IPS-20b (cell line): ENCODE measurements around the gene CHMP4B.

Source experiments
- H3K27ac ChIP-seq: one replicate; pipeline ENCODE4 v1.5.1; 2013; ENCODE audit warnings: low read length
- H3K27me3 ChIP-seq: 2 replicates; pipeline ENCODE4 v1.6.1; 2013; ENCODE audit warnings: mild to moderate bottlenecking, low read length, inconsistent platforms; ENCODE audit not compliant: insufficient read depth
- H3K36me3 ChIP-seq: 2 replicates; pipeline ENCODE4 v1.6.1; 2013; ENCODE audit warnings: low read depth, mild to moderate bottlenecking, inconsistent platforms, low read length, moderate library complexity; ENCODE audit not compliant: insufficient read depth
- H3K4me1 ChIP-seq: 2 replicates; pipeline ENCODE4 v1.6.1; 2013; ENCODE audit warnings: mild to moderate bottlenecking, control low read depth, inconsistent platforms, low read length, moderate library complexity; ENCODE audit not compliant: insufficient read depth
- H3K4me3 ChIP-seq: 2 replicates; pipeline ENCODE4 v1.5.1; 2013; ENCODE audit warnings: mild to moderate bottlenecking, low read length, inconsistent platforms
- H3K9ac ChIP-seq: 2 replicates; pipeline ENCODE4 v1.6.1; 2013; ENCODE audit warnings: low read depth, mild to moderate bottlenecking, inconsistent platforms, low read length, moderate library complexity
- H3K9me3 ChIP-seq: 2 replicates; pipeline ENCODE4 v1.6.1; 2013; ENCODE audit warnings: mild to moderate bottlenecking, low read depth, low read length, inconsistent platforms; ENCODE audit not compliant: insufficient read depth

CHMP4B gene

DNA sequence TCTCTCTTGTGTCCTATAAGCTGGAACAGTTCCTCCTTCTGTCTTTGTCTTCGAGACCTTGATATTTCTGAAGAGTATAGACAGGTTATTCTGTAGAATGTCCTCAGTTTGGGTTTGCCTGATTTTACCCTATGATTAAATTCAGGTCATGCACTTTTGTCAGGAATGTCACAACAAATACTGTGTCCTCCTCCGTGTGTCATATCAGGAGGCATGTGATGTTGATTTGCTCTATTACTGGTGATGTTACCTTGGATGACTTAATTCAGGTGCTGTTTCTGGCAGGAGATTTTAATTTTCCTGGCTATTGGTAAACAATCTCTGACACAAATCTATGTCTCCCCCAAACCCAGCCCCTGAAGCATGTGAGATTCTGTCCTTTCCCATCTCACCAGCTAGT, 33.3 kb upstream of the CHMP4B start:
- Histone ChIP-seq H3K36me3 (no peaks in the 10 kb centered on the region), H3K9me3 (no peaks in the 10 kb centered on the region), H3K27me3 (no peaks in the 10 kb centered on the region), H3K4me3 (no peak overlapping the region), H3K4me1 (no peaks in the 10 kb centered on the region; the same call in 1 of the 2 replicates), H3K9ac (no peak overlapping the region), H3K27ac (no peak overlapping the region)

DNA sequence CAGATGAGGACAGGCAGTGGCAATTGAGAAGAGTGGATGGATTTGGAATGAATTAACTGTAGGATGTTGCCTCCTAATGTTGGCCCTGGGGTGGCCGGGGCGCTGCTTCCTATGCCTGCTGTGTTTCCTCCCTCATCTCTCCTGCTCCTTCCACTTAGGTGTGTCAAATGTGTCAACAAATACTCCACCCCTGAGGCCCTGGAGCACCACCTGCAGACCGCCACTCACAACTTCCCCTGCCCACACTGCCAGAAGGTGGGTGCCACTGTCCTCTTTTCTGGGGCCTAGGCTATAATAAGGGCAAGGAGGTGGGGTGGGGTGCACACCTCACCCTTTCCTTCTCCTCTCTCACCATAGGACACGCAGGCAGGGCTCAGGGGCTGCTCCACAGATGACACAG, 30.0 kb upstream of the CHMP4B start:
- Histone ChIP-seq H3K36me3 (no peaks in the 10 kb centered on the region), H3K27me3 (no peaks in the 10 kb centered on the region), H3K4me3 (no peak overlapping the region), H3K9me3 (no peaks in the 10 kb centered on the region), H3K4me1 (no peaks in the 10 kb centered on the region; the same call in 1 of the 2 replicates), H3K27ac (no peak overlapping the region), H3K9ac (no peak overlapping the region)

DNA sequence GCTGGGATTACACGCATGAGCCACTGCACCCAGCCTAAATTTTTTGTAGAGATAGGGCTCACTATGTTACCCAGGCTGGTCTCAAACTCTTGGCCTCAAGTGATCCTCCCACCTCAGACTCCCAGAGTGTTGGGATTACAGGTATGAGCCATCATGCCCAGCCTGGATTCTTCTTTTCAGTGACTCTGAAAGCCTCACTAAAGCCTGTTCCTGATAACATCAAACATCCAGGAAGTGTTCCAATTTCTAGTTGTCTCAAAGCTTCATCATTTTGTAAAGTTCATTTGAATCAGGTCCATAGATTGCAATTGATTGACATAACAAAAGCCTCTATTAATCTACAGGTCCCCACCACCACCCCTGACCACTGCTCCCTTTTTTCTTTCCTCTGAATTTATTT, 29.2 kb upstream of the CHMP4B start:
- no peaks in the 10 kb centered on the region for H3K27me3 ChIP-seq
- H3K36me3 ChIP-seq: no peaks in the 10 kb centered on the region
- H3K4me1 ChIP-seq: no peaks in the 10 kb centered on the region; the same call in 1 of the 2 replicates
- no peak overlapping the region for H3K27ac ChIP-seq
- H3K9ac ChIP-seq: no peak overlapping the region
- H3K9me3 ChIP-seq: no peaks in the 10 kb centered on the region
- H3K4me3 ChIP-seq: no peak overlapping the region

DNA sequence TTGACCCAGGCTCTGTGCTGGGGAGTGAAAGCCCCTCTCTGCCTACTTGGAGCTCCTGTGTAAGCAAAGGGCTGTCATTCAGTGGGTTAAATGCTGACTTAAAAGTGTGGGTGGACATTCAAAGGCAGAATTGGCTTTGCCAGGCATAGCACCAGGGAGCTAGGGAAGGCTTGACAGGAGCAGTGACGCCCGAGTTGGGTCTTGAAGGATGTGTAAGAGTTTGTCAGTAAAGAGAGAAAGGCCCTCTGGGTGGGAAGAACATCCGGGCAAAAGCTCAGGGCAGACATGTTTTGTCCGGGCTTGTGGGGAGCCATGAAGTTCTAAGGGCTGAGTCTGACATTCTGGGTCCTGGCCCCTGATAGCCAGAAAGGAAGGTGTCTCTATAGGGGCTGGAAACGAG, 27.9 kb upstream of the CHMP4B start:
- H3K4me1 ChIP-seq: no peaks in the 10 kb centered on the region; the same call in 1 of the 2 replicates
- H3K27ac ChIP-seq: no peak overlapping the region
- no peaks in the 10 kb centered on the region for H3K9me3 ChIP-seq

DNA sequence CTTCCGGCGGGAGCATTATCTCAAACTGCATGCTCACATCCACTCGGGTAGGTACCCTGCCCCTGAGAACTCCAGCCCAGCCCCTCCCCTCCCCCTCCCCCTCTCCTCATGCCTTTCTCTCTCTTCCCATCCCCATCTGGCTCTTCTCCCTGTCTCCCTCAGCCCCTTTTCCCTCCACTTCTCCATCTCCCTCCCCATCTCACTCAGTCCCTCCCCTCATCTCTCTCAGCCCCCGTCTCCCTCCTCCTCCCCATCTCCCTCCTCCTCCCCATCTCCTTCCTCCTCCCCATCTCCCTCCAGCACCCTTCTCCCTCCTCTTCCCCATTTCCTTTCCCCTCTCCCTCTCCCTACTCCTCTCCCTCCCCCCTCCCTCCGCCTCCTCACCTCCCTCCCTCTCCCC, 27.3 kb upstream of the CHMP4B start:
- H3K9ac ChIP-seq: no peak overlapping the region
- no peaks in the 10 kb centered on the region for H3K9me3 ChIP-seq
- no peaks in the 10 kb centered on the region for H3K27me3 ChIP-seq
- H3K36me3 ChIP-seq: no peaks in the 10 kb centered on the region
- no peaks in the 10 kb centered on the region; the same call in 1 of the 2 replicates for H3K4me1 ChIP-seq
- H3K4me3 ChIP-seq: no peak overlapping the region
- no peak overlapping the region for H3K27ac ChIP-seq

More for the DNA sequence above, 27.9 kb upstream of the CHMP4B start:
- Histone ChIP-seq H3K36me3 (no peaks in the 10 kb centered on the region), H3K4me3 (no peak overlapping the region), H3K27me3 (no peaks in the 10 kb centered on the region), H3K9ac (no peak overlapping the region)

DNA sequence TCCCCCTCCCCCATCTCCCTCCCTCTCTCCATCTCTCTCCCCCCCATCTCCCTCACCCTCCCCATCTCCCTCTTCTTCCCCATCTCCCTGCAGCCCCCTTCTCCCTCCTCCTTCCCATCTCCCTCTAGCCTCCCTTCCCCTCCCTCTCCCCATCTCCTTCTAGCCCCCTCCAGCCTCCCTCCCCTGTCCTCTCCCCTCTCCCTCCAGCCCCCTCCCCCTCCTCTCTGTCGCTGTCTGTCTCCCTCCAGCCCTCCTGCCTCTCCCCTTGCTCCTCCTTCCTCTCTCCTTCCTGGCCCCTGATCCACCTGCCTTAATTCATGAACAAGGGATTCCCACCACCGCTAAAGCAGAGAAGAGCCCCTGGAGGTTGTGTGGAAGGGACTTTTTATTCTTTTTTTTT, 26.9 kb upstream of the CHMP4B start:
- Histone ChIP-seq H3K9me3 (no peaks in the 10 kb centered on the region), H3K4me1 (no peaks in the 10 kb centered on the region), H3K27me3 (no peaks in the 10 kb centered on the region), H3K9ac (no peak overlapping the region), H3K4me3 (no peak overlapping the region), H3K36me3 (no peaks in the 10 kb centered on the region), H3K27ac (no peak overlapping the region)

DNA sequence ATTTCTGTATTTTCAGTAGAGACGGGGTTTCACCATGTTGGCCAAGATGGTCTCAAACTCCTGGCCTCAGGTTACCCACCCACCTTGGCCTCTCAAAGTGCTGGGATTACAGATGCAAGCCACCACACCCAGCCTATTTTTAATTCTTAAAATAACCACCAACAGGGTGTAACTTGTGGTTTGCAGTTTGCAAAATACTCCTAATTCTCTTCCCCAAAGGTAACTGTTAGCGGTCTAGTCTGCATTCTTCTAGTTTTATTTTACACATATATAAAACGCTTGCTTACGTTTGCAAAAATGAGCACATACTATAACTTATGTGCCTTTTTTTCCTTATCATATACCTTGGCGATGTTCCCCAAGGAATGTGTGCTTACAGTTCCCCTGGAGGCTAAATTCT, 25.6 kb upstream of the CHMP4B start:
- Histone ChIP-seq H3K4me1 (no peaks in the 10 kb centered on the region), H3K36me3 (no peaks in the 10 kb centered on the region)

DNA sequence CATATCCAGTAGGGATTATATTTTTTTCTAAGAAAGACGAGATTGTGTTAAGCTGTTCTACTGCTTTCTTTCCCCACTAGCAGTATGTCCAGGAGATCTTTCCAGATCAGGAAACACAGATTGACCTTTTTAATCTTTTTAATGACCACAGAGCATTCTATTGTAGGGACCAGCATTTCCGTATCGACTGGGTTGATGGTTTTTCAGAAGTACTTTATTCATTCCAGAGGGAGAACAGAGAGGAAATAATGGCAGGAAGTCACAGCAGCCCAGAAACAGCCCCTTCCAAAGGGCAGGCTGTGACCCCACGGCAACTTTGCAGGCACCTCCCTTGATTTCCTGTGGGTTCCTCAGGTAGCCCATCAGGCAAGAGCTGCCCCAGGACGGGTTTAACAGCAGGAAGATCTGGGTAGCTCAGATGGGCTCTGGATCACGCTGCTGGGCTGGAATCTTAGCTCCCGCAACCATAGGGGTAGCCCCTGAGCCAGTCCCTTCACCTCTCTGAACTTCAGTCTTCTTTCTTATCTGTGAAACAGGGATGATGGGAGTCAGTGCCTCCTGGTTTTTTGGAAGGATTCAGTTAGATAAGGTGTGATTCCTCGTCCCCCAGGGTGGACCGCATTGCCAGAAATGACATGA, 23.8 kb upstream of the CHMP4B start:
- H3K9ac ChIP-seq: no peak overlapping the region
- no peaks in the 10 kb centered on the region for H3K36me3 ChIP-seq
- no peaks in the 10 kb centered on the region for H3K4me1 ChIP-seq
- no peaks in the 10 kb centered on the region for H3K9me3 ChIP-seq
- H3K27ac ChIP-seq: no peak overlapping the region
- H3K4me3 ChIP-seq: no peak overlapping the region
- no peaks in the 10 kb centered on the region for H3K27me3 ChIP-seq

More for the DNA sequence above, 25.6 kb upstream of the CHMP4B start:
- no peaks in the 10 kb centered on the region for H3K9me3 ChIP-seq
- H3K27ac ChIP-seq: no peak overlapping the region
- no peaks in the 10 kb centered on the region for H3K27me3 ChIP-seq
- no peak overlapping the region for H3K9ac ChIP-seq
- no peak overlapping the region for H3K4me3 ChIP-seq

DNA sequence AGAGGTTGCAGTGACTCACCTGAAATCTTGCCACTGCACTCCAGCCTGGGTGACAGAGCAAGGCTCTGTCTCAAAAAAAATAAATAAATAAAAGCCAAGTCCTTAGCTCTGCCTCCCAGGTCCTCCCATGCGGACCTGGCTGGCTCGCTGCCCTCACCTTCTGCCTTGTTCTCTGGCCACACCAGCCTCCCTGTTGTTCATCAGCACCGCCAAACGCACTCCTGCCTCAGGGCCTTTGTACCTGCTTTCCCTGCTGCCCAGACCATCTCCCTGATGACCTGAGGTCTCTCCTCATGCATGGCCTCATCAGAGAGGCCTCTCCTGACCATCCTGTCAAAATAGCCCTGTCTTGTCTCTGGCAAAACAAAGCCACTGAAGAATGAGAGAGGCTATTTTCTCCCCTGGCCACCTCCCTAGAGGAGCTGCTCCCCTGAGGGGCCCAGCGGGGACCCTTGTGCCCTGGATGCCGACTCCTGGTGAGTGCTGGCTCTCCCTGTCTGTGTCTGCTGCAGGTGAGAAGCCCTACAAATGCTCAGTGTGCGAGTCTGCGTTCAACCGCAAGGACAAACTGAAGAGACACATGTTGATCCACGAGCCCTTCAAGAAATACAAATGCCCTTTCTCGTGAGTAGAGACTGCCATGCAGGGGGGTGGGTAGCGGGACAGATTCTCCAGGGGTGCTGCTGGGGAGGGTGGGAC, 22.6 kb upstream of the CHMP4B start:
- H3K27me3 ChIP-seq: no peaks in the 10 kb centered on the region
- no peak overlapping the region for H3K27ac ChIP-seq
- H3K9ac ChIP-seq: no peak overlapping the region
- no peak overlapping the region for H3K4me3 ChIP-seq
- no peaks in the 10 kb centered on the region for H3K9me3 ChIP-seq
- H3K4me1 ChIP-seq: no peaks in the 10 kb centered on the region
- H3K36me3 ChIP-seq: no peaks in the 10 kb centered on the region

DNA sequence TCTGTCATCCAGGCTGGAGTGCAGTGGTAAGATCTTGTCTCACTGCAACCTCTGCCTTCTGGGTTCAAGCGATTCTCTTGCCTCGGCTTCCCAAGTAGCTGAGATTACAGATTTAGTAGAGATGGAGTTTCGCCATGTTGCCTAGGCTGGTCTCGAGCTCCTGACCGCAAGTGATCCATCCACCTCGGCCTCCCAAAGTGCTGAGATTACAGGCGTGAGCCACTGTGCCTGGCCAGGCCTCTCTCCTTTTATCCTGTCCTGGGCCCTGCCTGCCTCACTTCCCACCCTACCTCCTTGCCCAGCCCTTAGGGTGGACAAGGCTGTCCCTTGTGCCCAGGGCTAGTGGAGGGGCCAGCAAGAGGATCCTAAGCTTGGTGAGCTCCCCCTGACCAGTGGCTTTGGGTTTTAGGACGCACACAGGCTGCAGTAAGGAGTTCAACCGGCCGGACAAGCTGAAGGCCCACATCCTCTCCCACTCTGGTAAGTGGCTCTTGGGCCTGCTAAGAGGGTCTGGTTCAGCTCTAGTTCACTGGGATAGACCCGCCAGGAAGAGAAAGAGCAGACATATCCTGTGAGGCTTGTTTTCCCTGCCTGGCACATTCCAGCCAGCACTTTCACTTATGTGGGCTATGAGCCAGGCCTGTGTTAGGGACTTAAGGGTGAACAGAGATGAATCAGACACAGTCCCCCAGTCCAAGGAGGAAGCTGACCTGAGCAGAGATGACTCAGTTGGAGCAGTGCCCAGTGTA, 21.9 kb upstream of the CHMP4B start:
- Histone ChIP-seq H3K36me3 (no peaks in the 10 kb centered on the region), H3K27me3 (no peaks in the 10 kb centered on the region), H3K4me3 (no peak overlapping the region), H3K4me1 (no peaks in the 10 kb centered on the region), H3K27ac (no peak overlapping the region), H3K9ac (no peak overlapping the region), H3K9me3 (no peaks in the 10 kb centered on the region)

DNA sequence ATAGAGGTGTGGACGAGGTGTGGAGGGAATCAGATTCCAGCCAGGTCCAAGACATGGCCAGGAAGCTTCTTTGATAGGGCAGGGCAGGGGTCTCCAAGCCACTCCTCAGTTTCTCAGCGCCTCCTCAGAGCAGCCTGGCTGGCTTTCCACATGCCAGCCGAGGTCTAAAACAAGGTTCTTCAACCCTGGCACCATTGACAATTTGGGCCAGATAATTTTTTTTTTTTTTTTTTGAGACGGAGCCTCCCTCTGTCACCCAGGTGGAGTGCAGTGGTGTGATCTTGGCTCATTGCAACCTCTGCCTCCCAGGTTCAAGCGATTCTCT, 21.3 kb upstream of the CHMP4B start:
- no peaks in the 10 kb centered on the region for H3K27me3 ChIP-seq
- no peak overlapping the region for H3K9ac ChIP-seq
- H3K4me1 ChIP-seq: no peaks in the 10 kb centered on the region
- no peak overlapping the region for H3K27ac ChIP-seq
- no peaks in the 10 kb centered on the region for H3K9me3 ChIP-seq
- no peaks in the 10 kb centered on the region for H3K36me3 ChIP-seq
- H3K4me3 ChIP-seq: no peak overlapping the region

DNA sequence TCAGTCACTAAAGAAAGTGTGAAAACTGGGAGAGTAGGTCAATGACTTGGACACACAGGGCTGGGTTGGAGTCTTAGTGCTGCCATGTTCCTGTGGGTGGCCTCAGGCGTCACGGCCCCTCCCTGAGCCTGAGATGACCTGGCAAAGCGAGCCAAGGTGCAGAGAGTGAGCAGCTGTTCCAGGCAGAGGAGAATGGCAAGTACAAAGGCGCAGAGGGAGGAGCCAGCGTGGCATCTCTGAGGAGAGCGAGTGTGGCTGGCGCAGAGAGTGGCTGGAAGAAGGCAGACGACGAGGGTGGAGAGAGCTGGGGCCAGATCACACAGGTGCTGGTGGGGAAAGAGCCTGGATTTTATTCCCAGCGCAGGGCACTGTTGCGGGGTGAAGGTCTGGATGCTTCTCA, 20.6 kb upstream of the CHMP4B start:
- H3K4me3 ChIP-seq: no peak overlapping the region
- no peaks in the 10 kb centered on the region for H3K36me3 ChIP-seq
- no peak overlapping the region for H3K9ac ChIP-seq
- no peak overlapping the region for H3K27ac ChIP-seq
- no peaks in the 10 kb centered on the region for H3K4me1 ChIP-seq
- no peaks in the 10 kb centered on the region for H3K27me3 ChIP-seq
- H3K9me3 ChIP-seq: no peaks in the 10 kb centered on the region
